WI38 (cell line): ENCODE measurements around the gene NTNG1.

ENCODE experiments used
- H3K4me3 ChIP-seq: 2 replicates; pipeline ENCODE4 v1.5.1; 2011; ENCODE audit warnings: low read depth, mild to moderate bottlenecking, control low read depth, low read length
- CTCF ChIP-seq: IDR thresholded peaks from 2 replicates; pipeline ENCODE4 v1.5.1; 2012; ENCODE audit warnings: low read depth, mild to moderate bottlenecking, control low read depth, low read length

Gene NTNG1

GRCh38 chr1:107413546-107413945 lies 272.7 kb downstream of the NTNG1 start:
- TF ChIP-seq CTCF = no peak

GRCh38 chr1:107413951-107414350 lies 273.1 kb downstream of the NTNG1 start:
- TF ChIP-seq CTCF = no peak

More at GRCh38 chr1:107413546-107413945, 272.7 kb downstream of the NTNG1 start:
- H3K4me3 ChIP-seq = no peak overlapping the region

GRCh38 chr1:107414550-107414949 lies 273.7 kb downstream of the NTNG1 start:
- no peak overlapping the region for H3K4me3 ChIP-seq
- no peak for TF ChIP-seq CTCF

More at GRCh38 chr1:107413951-107414350, 273.1 kb downstream of the NTNG1 start:
- no peak overlapping the region for H3K4me3 ChIP-seq

GRCh38 chr1:107415241-107415640 lies 274.4 kb downstream of the NTNG1 start:
- TF ChIP-seq CTCF = no peak
- H3K4me3 ChIP-seq = no peak overlapping the region

- TF ChIP-seq CTCF = no peak
- no peak overlapping the region for H3K4me3 ChIP-seq
These were observed 278.2 kb downstream of the NTNG1 start for GRCh38 chr1:107419003-107419402.

GRCh38 chr1:107422901-107423300 lies 282.1 kb downstream of the NTNG1 start:
- no peak for TF ChIP-seq CTCF
- no peak overlapping the region for H3K4me3 ChIP-seq

- H3K4me3 ChIP-seq = no peak overlapping the region
- TF ChIP-seq CTCF = no peak
These were observed 289.8 kb downstream of the NTNG1 start for GRCh38 chr1:107430540-107431228.
